Ishikawa (cell line): Measurements from ENCODE around the gene ACKR1.

ENCODE experiments used
- CEBPB ChIP-seq: IDR thresholded peaks from 2 replicates; pipeline ENCODE4 v1.6.1; 2012
- CREB1 ChIP-seq: IDR thresholded peaks from 2 replicates; pipeline ENCODE4 v1.6.1; 2012; ENCODE audit warnings: low read depth
- EGR1 ChIP-seq: IDR thresholded peaks from 2 replicates; pipeline ENCODE4 v1.6.1; 2012
- EP300 ChIP-seq: IDR thresholded peaks from 2 replicates; pipeline ENCODE4 v1.6.1; 2012; ENCODE audit warnings: borderline replicate concordance
- FOXM1 ChIP-seq: IDR thresholded peaks from 2 replicates; pipeline ENCODE4 v1.6.1; 2012; ENCODE audit warnings: low read depth, borderline replicate concordance
- NFIC ChIP-seq: IDR thresholded peaks from 2 replicates; pipeline ENCODE4 v1.6.1; 2012
- RAD21 ChIP-seq: IDR thresholded peaks from 2 replicates; pipeline ENCODE4 v1.6.1; 2012; ENCODE audit warnings: low read depth
- TAF1 ChIP-seq: IDR thresholded peaks from 2 replicates; pipeline ENCODE4 v1.6.1; 2012; ENCODE audit warnings: low read depth, mild to moderate bottlenecking
- TCF12 ChIP-seq: IDR thresholded peaks from 2 replicates; pipeline ENCODE4 v1.6.1; 2012; ENCODE audit warnings: low read depth
- TEAD4 ChIP-seq: IDR thresholded peaks from 2 replicates; pipeline ENCODE4 v1.6.1; 2012
- USF1 ChIP-seq: IDR thresholded peaks from 2 replicates; pipeline ENCODE4 v1.6.1; 2012
- YY1 ChIP-seq: IDR thresholded peaks from 2 replicates; pipeline ENCODE4 v1.6.1; 2012; ENCODE audit warnings: low read depth
- ZBTB7A ChIP-seq: IDR thresholded peaks from 2 replicates; pipeline ENCODE4 v1.6.1; 2012; ENCODE audit warnings: low read depth
- TF ChIP-seq, protein P1 (sequence below): IDR thresholded peaks from 2 replicates; pipeline ENCODE4 v1.6.1; 2012; ENCODE audit warnings: low read depth, mild to moderate bottlenecking
- TF ChIP-seq, protein P2 (sequence below): IDR thresholded peaks from 2 replicates; pipeline ENCODE4 v1.6.1; 2012

Gene ACKR1

GRCh38 chr1:159187647-159188374 is 16.9 kb upstream of the ACKR1 start:
- TF ChIP-seq RAD21 (no peak), FOXM1 (no peak), TEAD4 (no peak), EGR1 (no peak), TCF12 (no peak), TAF1 (no peak), ZBTB7A (no peak), EP300 (no peak), CEBPB (no peak), CREB1 (no peak), NFIC (no peak), USF1 (no peak), YY1 (no peak)
- TF ChIP-seq, protein P1, sequence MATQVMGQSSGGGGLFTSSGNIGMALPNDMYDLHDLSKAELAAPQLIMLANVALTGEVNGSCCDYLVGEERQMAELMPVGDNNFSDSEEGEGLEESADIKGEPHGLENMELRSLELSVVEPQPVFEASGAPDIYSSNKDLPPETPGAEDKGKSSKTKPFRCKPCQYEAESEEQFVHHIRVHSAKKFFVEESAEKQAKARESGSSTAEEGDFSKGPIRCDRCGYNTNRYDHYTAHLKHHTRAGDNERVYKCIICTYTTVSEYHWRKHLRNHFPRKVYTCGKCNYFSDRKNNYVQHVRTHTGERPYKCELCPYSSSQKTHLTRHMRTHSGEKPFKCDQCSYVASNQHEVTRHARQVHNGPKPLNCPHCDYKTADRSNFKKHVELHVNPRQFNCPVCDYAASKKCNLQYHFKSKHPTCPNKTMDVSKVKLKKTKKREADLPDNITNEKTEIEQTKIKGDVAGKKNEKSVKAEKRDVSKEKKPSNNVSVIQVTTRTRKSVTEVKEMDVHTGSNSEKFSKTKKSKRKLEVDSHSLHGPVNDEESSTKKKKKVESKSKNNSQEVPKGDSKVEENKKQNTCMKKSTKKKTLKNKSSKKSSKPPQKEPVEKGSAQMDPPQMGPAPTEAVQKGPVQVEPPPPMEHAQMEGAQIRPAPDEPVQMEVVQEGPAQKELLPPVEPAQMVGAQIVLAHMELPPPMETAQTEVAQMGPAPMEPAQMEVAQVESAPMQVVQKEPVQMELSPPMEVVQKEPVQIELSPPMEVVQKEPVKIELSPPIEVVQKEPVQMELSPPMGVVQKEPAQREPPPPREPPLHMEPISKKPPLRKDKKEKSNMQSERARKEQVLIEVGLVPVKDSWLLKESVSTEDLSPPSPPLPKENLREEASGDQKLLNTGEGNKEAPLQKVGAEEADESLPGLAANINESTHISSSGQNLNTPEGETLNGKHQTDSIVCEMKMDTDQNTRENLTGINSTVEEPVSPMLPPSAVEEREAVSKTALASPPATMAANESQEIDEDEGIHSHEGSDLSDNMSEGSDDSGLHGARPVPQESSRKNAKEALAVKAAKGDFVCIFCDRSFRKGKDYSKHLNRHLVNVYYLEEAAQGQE: no peak
- TF ChIP-seq, protein P2, sequence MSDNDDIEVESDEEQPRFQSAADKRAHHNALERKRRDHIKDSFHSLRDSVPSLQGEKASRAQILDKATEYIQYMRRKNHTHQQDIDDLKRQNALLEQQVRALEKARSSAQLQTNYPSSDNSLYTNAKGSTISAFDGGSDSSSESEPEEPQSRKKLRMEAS: no peak

DNA sequence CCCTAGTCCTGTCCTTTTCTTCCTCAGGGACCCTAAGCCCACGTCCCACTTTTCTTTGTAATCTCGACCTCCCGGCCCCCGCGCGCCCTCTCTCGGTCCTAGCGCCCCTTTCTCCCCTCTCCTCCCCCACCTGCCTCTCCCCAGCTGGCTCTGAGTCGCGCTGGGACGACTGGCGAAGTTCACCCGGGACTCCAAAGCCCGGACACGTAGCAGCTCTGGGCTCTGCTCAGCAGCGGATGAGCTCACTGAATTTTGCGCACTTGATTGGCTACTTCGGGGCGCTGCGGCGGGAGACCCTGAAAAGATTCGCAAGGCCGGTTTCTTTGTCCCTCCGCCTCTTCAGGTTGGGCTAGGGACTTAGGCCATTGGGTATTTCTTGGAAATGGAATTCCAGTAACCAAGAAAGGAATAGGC is 16.3 kb upstream of the ACKR1 start:
- TF ChIP-seq CREB1 (no peak), TEAD4 (no peak), ZBTB7A (no peak), NFIC (no peak), TAF1 (no peak), YY1 (no peak)

DNA sequence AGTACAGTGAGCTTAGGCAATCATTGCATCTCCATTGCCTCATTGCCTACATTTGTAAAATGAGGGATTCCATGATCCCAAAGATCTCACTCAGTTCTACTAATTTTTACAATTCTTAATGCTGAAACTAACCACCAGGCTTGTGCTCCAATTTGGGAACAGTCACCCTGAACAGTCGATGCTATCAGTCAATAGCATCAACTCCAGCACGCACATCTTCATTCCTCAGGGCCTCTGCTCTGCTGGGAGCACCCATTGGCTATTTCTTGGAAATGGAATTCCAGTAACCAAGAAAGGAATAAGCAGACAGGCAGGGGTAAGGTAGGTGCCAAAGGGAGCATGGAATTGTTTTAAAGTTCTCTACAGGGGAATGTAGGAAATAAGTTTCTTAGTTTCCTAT is 14.2 kb upstream of the ACKR1 start:
- TF ChIP-seq ZBTB7A: no peak
- no peak for TF ChIP-seq YY1
- no peak for TF ChIP-seq RAD21
- no peak for TF ChIP-seq TEAD4

DNA sequence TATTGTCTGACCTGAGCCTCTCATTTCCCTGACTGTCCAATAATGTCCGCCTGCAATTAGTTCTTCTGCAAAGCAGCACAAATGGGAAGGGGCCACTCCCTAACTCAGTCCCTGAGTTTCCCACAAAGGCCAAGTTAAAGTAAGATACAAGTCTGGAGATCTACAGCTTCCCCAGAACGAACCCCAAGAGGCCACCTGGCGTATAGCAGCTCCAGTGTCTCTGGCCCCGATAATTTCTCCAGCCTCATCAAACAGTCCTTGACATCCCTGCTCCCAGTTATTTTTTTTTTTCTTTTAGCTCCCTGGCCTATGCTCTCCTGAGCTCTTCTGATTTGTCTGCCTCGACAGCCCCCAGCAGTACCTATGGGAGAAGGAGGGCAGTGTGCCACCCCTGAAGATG is 8.1 kb upstream of the ACKR1 start:
- TF ChIP-seq RAD21 (no peak), TEAD4 (no peak), NFIC (no peak), CREB1 (no peak), ZBTB7A (no peak), EGR1 (no peak)
- TF ChIP-seq, protein P2: no peak
- TF ChIP-seq, protein P1: no peak

DNA sequence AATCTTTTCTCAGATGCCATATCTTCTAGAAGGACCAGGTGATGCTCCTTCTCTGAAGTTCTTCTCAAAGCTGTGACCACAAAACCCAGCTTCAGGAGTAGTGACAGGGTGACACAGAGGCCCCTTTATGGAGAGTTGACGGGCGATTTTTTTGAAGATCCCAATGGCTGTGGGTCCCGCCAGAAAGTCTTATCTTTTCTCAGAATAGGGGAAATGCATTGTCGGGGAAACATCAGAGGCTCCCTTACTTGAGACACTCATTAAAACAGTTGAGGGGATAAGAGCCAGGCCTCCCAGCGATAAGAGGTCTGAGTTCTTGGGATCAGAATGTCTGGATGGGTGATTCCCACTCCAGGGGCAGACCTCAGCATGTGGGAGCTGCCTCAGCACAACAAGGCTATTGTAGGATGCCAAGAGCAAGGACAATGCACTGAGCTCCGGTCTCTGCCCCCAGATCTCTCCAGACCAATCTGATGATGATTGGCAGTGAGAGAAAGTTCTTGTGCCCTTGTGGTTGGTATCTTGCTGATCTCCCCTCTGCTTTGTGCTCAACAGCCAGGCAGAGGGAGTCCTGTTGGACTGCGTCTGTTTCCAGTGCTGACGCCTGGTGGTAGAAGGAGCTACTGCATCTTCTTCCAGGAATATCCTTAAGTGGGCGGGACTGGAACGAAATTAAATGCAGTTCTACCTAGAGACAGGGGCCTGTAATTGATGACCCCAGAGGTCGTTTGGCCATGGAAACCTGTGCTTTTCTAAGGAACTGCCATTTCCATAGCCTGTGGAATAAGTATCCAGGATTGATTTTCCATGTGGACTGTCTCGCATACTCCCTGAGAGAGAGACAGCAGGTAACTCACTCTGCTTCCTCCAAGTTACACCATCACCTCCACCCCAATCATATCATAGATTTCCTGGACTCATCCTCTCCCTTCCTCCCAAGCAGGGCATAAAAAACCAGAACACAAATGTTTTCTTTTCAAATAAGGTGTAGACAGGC is 6.8 kb upstream of the ACKR1 start:
- TF ChIP-seq RAD21 (peak; percentile 53), CREB1 (no peak)

DNA sequence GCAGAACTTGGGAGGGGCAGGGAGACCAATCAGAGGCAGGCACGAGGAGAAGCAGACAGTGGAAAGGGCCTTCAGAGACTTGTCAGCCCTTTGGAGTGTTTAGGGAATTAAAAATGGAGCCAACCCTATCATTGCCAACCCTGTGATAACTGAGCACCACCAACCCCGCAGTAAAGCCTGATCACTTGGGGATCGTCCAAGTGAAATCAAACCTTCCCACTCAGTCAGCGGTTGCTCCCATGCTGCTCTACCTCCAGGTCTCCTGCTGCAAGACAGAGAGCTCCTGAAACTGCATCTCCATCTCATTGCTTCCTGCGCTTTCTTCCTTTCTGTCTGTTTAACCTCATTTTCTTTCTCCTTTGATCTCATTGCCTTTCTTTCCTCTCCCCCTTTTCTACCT is 4.8 kb upstream of the ACKR1 start:
- TF ChIP-seq CEBPB: no peak
- TF ChIP-seq, protein P2: no peak
- no peak for TF ChIP-seq EGR1
- no peak for TF ChIP-seq RAD21

GRCh38 chr1:159200769-159201168 is 3.9 kb upstream of the ACKR1 start:
- TF ChIP-seq, protein P1: no peak
- TF ChIP-seq RAD21: no peak
- no peak for TF ChIP-seq CREB1
- no peak for TF ChIP-seq TCF12
- TF ChIP-seq EGR1: no peak
- no peak for TF ChIP-seq YY1
- no peak for TF ChIP-seq EP300
- no peak for TF ChIP-seq FOXM1
- no peak for TF ChIP-seq USF1
- TF ChIP-seq TAF1: no peak
- TF ChIP-seq, protein P2: no peak
- TF ChIP-seq TEAD4: no peak
- TF ChIP-seq NFIC: no peak
- TF ChIP-seq ZBTB7A: no peak
- TF ChIP-seq CEBPB: no peak
